Neural cell (in vitro differentiated cells): ENCODE measurements around the gene MBD4. TPM values are rescaled to one million over a fixed set of nuclear protein-coding genes. Genes with fewer than 3 reads are reported as not detected.

Experiments
- H2AFZ ChIP-seq: fragments of 200-600, 300-800 bp; sonication (generic), shearing (Covaris generic); 2 replicates; pipeline ENCODE4 v1.6.0; 2014; ENCODE audit warnings: low read depth, mild to moderate bottlenecking, antibody characterized with exemption, low read length, moderate library complexity
- H3F3A ChIP-seq: fragments of 200-600 bp; shearing (Covaris generic); 2 replicates; pipeline ENCODE4 v1.6.1; 2016; ENCODE audit warnings: mild to moderate bottlenecking, moderate library complexity, mixed read lengths, antibody characterized with exemption, low read length; ENCODE audit not compliant: insufficient read depth, poor library complexity, severe bottlenecking
- H3K27ac ChIP-seq: fragments of 200-600, 300-800 bp; sonication (generic), shearing (Covaris generic); 2 replicates; pipeline ENCODE4 v1.5.1; 2014; ENCODE audit warnings: mild to moderate bottlenecking, low read length, moderate library complexity
- H3K27me3 ChIP-seq: fragments of 300-800, 200-600 bp; sonication (generic), shearing (Covaris generic); 2 replicates; pipeline ENCODE4 v1.6.0; 2014; ENCODE audit warnings: mild to moderate bottlenecking, low read depth, low read length, moderate library complexity; ENCODE audit not compliant: insufficient read depth
- H3K36me3 ChIP-seq: fragments of 300-800, 200-600 bp; sonication (generic), shearing (Covaris generic); 2 replicates; pipeline ENCODE4 v1.5.1; 2014; ENCODE audit warnings: mild to moderate bottlenecking, antibody characterized with exemption, low read length, moderate library complexity; ENCODE audit not compliant: insufficient read depth
- H3K4me2 ChIP-seq: fragments of 300-800, 200-600 bp; sonication (generic), shearing (Covaris generic); 2 replicates; pipeline ENCODE4 v1.6.0; 2014; ENCODE audit warnings: mild to moderate bottlenecking, low read length
- H3K4me3 ChIP-seq: fragments of 300-800, 200-600 bp; sonication (generic), shearing (Covaris generic); 2 replicates; pipeline ENCODE4 v1.5.1; 2014; ENCODE audit warnings: mild to moderate bottlenecking, low read length, moderate library complexity
- H3K79me2 ChIP-seq: fragments of 200-600 bp; shearing (Covaris generic); replicated peaks from 2 replicates; pipeline ENCODE4 v1.6.0; 2014; ENCODE audit warnings: mild to moderate bottlenecking, low read length, moderate library complexity; ENCODE audit not compliant: insufficient read depth
- H3K9ac ChIP-seq: fragments of 300-800, 200-600 bp; sonication (generic), shearing (Covaris generic); 2 replicates; pipeline ENCODE4 v1.6.1; 2016; ENCODE audit warnings: mild to moderate bottlenecking, low read length, mixed read lengths
- H3K9me2 ChIP-seq: fragments of 200-600 bp; shearing (Covaris generic); 2 replicates; pipeline ENCODE4 v1.6.1; 2016; ENCODE audit warnings: mild to moderate bottlenecking, low read length, mixed read lengths; ENCODE audit not compliant: insufficient read depth
- H3K9me3 ChIP-seq: fragments of 200-600, 300-800 bp; sonication (generic), shearing (Covaris generic); 2 replicates; pipeline ENCODE4 v1.6.1; 2016; ENCODE audit warnings: mild to moderate bottlenecking, mixed run types, low read length, moderate library complexity, mixed read lengths
- H4K20me1 ChIP-seq: fragments of 200-600 bp; shearing (Covaris generic); 2 replicates; pipeline ENCODE4 v1.6.1; 2016; ENCODE audit warnings: mild to moderate bottlenecking, mixed run types; ENCODE audit not compliant: insufficient read depth
- CTCF ChIP-seq: fragments of 450-650 bp; IDR thresholded peaks from 2 replicates; pipeline ENCODE4 v1.5.1; 2014; ENCODE audit warnings: antibody characterized with exemption, mild to moderate bottlenecking, moderate library complexity; ENCODE audit not compliant: poor library complexity, severe bottlenecking
- EP300 ChIP-seq: fragments of 450-650 bp; conservative IDR thresholded peaks from 2 replicates; pipeline ENCODE4 v1.6.1; 2014; ENCODE audit warnings: antibody characterized with exemption, mild to moderate bottlenecking, moderate library complexity; ENCODE audit not compliant: poor library complexity, severe bottlenecking
- EZH2 ChIP-seq: fragments of 200-600, 300-800 bp; shearing (Covaris generic), sonication (generic); IDR thresholded peaks from 2 replicates; pipeline ENCODE4 v1.6.1; 2014; ENCODE audit warnings: antibody characterized with exemption, low read length, borderline replicate concordance, mild to moderate bottlenecking; ENCODE audit not compliant: insufficient read depth, poor library complexity, severe bottlenecking
- MXI1 ChIP-seq: fragments of 450-650 bp; conservative IDR thresholded peaks from 2 replicates; pipeline ENCODE4 v1.6.1; 2014; ENCODE audit warnings: antibody characterized with exemption, mild to moderate bottlenecking; ENCODE audit not compliant: poor library complexity, severe bottlenecking
- POLR2AphosphoS5 ChIP-seq: IDR thresholded peaks from 2 replicates; pipeline ENCODE4 v1.6.1; 2012
- RAD21 ChIP-seq: fragments of 450-650 bp; conservative IDR thresholded peaks from 2 replicates; pipeline ENCODE4 v1.6.1; 2014; ENCODE audit warnings: antibody characterized with exemption, mild to moderate bottlenecking, moderate library complexity
- REST ChIP-seq: IDR thresholded peaks from 2 replicates; pipeline ENCODE4 v1.6.1; 2012; ENCODE audit warnings: borderline replicate concordance
- SMC3 ChIP-seq: fragments of 450-650 bp; conservative IDR thresholded peaks from 2 replicates; pipeline ENCODE4 v1.6.1; 2014; ENCODE audit warnings: antibody characterized with exemption, mild to moderate bottlenecking, moderate library complexity; ENCODE audit not compliant: poor library complexity
- TAF1 ChIP-seq: IDR thresholded peaks from 2 replicates; pipeline ENCODE4 v1.6.1; 2012; ENCODE audit warnings: low read depth
- polyA plus RNA-seq: library from polyadenylated mRNA; depleted of rRNA; stranded (reverse); fragments of >200 nt; gene quantifications from 2 replicates; pipeline ENCODE4 v1.2.3, GENCODE V29; 2014

Gene MBD4
- polyA plus RNA-seq, 1 donor from 2014 or later: 50.0 TPM

- Histone ChIP-seq H3K79me2 (peaks cover 24% of the 10 kb centered on the region), H3K36me3 (no peaks in the 10 kb centered on the region), H2AFZ (no peak overlapping the region), H3K9me3 (no peaks in the 10 kb centered on the region), H3K9me2 (no peaks in the 10 kb centered on the region), H3K4me2 (peak overlapping the region; percentile 27), H3F3A (no peaks in the 10 kb centered on the region), H4K20me1 (no peaks in the 10 kb centered on the region), H3K9ac (no peak overlapping the region), H3K4me3 (no peak overlapping the region), H3K27me3 (no peaks in the 10 kb centered on the region), H3K27ac (no peak overlapping the region)
- TF ChIP-seq EZH2 (no peak), SMC3 (no peak), RAD21 (no peak), REST (no peak), TAF1 (no peak), MXI1 (no peak), EP300 (no peak), POLR2AphosphoS5 (no peak), CTCF (no peak)
These were observed 2.7 kb upstream of the MBD4 start for GRCh38 chr3:129442486-129442885.

- Histone ChIP-seq H3K4me2 (no peak overlapping the region), H3K9me2 (no peaks in the 10 kb centered on the region), H2AFZ (no peak overlapping the region), H4K20me1 (no peaks in the 10 kb centered on the region), H3K36me3 (peaks cover 4% of the 10 kb centered on the region), H3K27ac (no peak overlapping the region), H3F3A (no peaks in the 10 kb centered on the region), H3K27me3 (no peaks in the 10 kb centered on the region), H3K79me2 (peaks cover 24% of the 10 kb centered on the region), H3K9me3 (no peaks in the 10 kb centered on the region), H3K4me3 (peak overlapping the region; percentile 88), H3K9ac (no peak overlapping the region)
- no peak for TF ChIP-seq TAF1
- TF ChIP-seq EZH2: no peak
- TF ChIP-seq MXI1: no peak
These were observed 2.0 kb upstream of the MBD4 start for GRCh38 chr3:129441782-129442181.

GRCh38 chr3:129441215-129441614 is 1.5 kb upstream of the MBD4 start:
- H3F3A ChIP-seq: no peaks in the 10 kb centered on the region
- H3K4me2 ChIP-seq: peak overlapping the region; percentile 65
- H3K79me2 ChIP-seq: peaks cover 24% of the 10 kb centered on the region
- H3K36me3 ChIP-seq: peaks cover 4% of the 10 kb centered on the region
- no peaks in the 10 kb centered on the region for H4K20me1 ChIP-seq
- no peaks in the 10 kb centered on the region for H3K27me3 ChIP-seq
- no peak for TF ChIP-seq RAD21
- no peak for TF ChIP-seq CTCF
- no peak for TF ChIP-seq EP300
- TF ChIP-seq SMC3: no peak
- no peak for TF ChIP-seq MXI1
- TF ChIP-seq TAF1: no peak
- TF ChIP-seq POLR2AphosphoS5: no peak
- no peak for TF ChIP-seq REST
- H3K27ac ChIP-seq: peak overlapping the region; percentile 90
- no peak overlapping the region for H2AFZ ChIP-seq
- peak overlapping the region; percentile 88 for H3K4me3 ChIP-seq
- H3K9ac ChIP-seq: peak overlapping the region; percentile 89
- H3K9me3 ChIP-seq: no peaks in the 10 kb centered on the region
- no peaks in the 10 kb centered on the region for H3K9me2 ChIP-seq
